SU-DHL-6 (cell line): ENCODE results near the gene PACS1.

ENCODE experiments used
- EZH2phosphoT487 ChIP-seq: fragments of 200-600 bp; sonication (generic), shearing (Covaris generic); conservative IDR thresholded peaks from 2 replicates; pipeline ENCODE4 v1.6.1; 2018; ENCODE audit warnings: mild to moderate bottlenecking, antibody characterized with exemption, low read length, moderate library complexity, mixed read lengths
- TF ChIP-seq, protein P1 (sequence below): fragments of 200-600 bp; sonication (generic); IDR thresholded peaks from one replicate; pipeline ENCODE4 v1.5.1; 2017; ENCODE audit warnings: antibody characterized with exemption, mild to moderate bottlenecking, low read length, moderate library complexity; ENCODE audit not compliant: insufficient read depth, poor library complexity, severe bottlenecking

DNA sequence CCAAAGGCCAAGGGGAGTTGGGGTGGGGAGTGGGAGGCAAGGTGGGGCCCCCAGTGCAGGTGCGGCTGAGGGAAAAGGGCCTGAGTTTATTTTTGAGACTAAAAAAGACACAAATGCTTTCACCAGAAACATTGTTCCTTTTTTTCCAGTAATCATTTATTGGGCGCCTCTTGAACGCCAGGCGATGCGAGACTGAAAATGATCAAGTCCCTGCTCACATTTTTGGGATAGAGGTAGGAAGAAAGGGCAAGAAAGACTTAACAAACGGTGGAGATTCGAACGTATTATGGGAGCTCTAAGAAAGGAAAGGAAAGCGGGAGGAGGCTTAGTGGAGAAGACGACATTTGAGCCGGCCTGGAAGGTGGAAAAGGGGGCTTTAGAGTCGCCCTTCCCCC lies 18.7 kb upstream of the PACS1 start:
- TF ChIP-seq, protein P1, sequence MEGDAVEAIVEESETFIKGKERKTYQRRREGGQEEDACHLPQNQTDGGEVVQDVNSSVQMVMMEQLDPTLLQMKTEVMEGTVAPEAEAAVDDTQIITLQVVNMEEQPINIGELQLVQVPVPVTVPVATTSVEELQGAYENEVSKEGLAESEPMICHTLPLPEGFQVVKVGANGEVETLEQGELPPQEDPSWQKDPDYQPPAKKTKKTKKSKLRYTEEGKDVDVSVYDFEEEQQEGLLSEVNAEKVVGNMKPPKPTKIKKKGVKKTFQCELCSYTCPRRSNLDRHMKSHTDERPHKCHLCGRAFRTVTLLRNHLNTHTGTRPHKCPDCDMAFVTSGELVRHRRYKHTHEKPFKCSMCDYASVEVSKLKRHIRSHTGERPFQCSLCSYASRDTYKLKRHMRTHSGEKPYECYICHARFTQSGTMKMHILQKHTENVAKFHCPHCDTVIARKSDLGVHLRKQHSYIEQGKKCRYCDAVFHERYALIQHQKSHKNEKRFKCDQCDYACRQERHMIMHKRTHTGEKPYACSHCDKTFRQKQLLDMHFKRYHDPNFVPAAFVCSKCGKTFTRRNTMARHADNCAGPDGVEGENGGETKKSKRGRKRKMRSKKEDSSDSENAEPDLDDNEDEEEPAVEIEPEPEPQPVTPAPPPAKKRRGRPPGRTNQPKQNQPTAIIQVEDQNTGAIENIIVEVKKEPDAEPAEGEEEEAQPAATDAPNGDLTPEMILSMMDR, result no peak
- TF ChIP-seq EZH2phosphoT487, result no peak
